ENCODE data around the gene FAM167B. TPM values are rescaled to one million over a fixed set of nuclear protein-coding genes. Genes with fewer than 3 reads are reported as not detected.

FAM167B gene
- not detected for polyA plus RNA-seq (2012; ENCODE audit: insufficient read length, low read depth)

- TF ChIP-seq FOXP2 (optimal IDR thresholded peaks at IDR 0.05; ENCODE audit: borderline replicate concordance, extremely low read depth, extremely low read length, insufficient read depth), result no peak
- no peak for TF ChIP-seq POLR2AphosphoS5 (IDR thresholded peaks at IDR 0.05; ENCODE audit: low read depth, low read length)
- no peak for TF ChIP-seq REST (IDR thresholded peaks at IDR 0.05; ENCODE audit: insufficient read depth in 1 of 2, low read depth in 2 of 2, low read length in 2 of 2)
- no peak for TF ChIP-seq SIN3A (IDR thresholded peaks at IDR 0.05; ENCODE audit: borderline replicate concordance, insufficient read depth, low read length)
- TF ChIP-seq TAF1 (IDR thresholded peaks at IDR 0.05; ENCODE audit: borderline replicate concordance, insufficient read depth, low read length), result no peak
Observed at GRCh38 chr1:32246888-32247273, at the start of gene FAM167B. FAM167B (plus strand) TSS chr1:32247222; CDS start chr1:32247422, 200 bp downstream.

- TF ChIP-seq POLR2AphosphoS5 (IDR thresholded peaks at IDR 0.05; ENCODE audit: low read depth, low read length) (no peak), SIN3A (IDR thresholded peaks at IDR 0.05; ENCODE audit: borderline replicate concordance, insufficient read depth, low read length) (no peak), FOXP2 (optimal IDR thresholded peaks at IDR 0.05; ENCODE audit: borderline replicate concordance, extremely low read depth, extremely low read length, insufficient read depth) (no peak), REST (IDR thresholded peaks at IDR 0.05; ENCODE audit: insufficient read depth in 1 of 2, low read depth in 2 of 2, low read length in 2 of 2) (no peak), TAF1 (IDR thresholded peaks at IDR 0.05; ENCODE audit: borderline replicate concordance, insufficient read depth, low read length) (no peak)
Observed at GRCh38 chr1:32197837-32198236, 49.2 kb upstream of the FAM167B start.

GRCh38 chr1:32198237-32199042, 48.6 kb upstream of the FAM167B start:
- no peak for TF ChIP-seq REST (IDR thresholded peaks at IDR 0.05; ENCODE audit: insufficient read depth in 1 of 2, low read depth in 2 of 2, low read length in 2 of 2)
- TF ChIP-seq TAF1 (IDR thresholded peaks at IDR 0.05; ENCODE audit: borderline replicate concordance, insufficient read depth, low read length), result no peak
- TF ChIP-seq SIN3A (IDR thresholded peaks at IDR 0.05; ENCODE audit: borderline replicate concordance, insufficient read depth, low read length), result no peak
- no peak; the same call in none of the 2 replicates for TF ChIP-seq POLR2AphosphoS5 (IDR thresholded peaks at IDR 0.05; ENCODE audit: low read depth, low read length)
- TF ChIP-seq FOXP2 (optimal IDR thresholded peaks at IDR 0.05; ENCODE audit: borderline replicate concordance, extremely low read depth, extremely low read length, insufficient read depth), result no peak

- no peak; the same call in 1 of the 2 replicates for TF ChIP-seq POLR2AphosphoS5 (IDR thresholded peaks at IDR 0.05; ENCODE audit: low read depth, low read length)
- TF ChIP-seq TAF1 (IDR thresholded peaks at IDR 0.05; ENCODE audit: borderline replicate concordance, insufficient read depth, low read length), result no peak
- TF ChIP-seq SIN3A (IDR thresholded peaks at IDR 0.05; ENCODE audit: borderline replicate concordance, insufficient read depth, low read length), result no peak
- TF ChIP-seq FOXP2 (optimal IDR thresholded peaks at IDR 0.05; ENCODE audit: borderline replicate concordance, extremely low read depth, extremely low read length, insufficient read depth), result no peak
- no peak for TF ChIP-seq REST (IDR thresholded peaks at IDR 0.05; ENCODE audit: insufficient read depth in 1 of 2, low read depth in 2 of 2, low read length in 2 of 2)
Observed at GRCh38 chr1:32199043-32199716, 47.8 kb upstream of the FAM167B start.

Data from PFSK-1 (cell line).